SHP77 (cell line): ENCODE results near the gene NEU4.

ENCODE experiments used
- DNase-seq, 2 experiments: peaks; one replicate each; lab custom pipeline; 2025; lab: John Stamatoyannopoulos, UW

NEU4 gene

DNA sequence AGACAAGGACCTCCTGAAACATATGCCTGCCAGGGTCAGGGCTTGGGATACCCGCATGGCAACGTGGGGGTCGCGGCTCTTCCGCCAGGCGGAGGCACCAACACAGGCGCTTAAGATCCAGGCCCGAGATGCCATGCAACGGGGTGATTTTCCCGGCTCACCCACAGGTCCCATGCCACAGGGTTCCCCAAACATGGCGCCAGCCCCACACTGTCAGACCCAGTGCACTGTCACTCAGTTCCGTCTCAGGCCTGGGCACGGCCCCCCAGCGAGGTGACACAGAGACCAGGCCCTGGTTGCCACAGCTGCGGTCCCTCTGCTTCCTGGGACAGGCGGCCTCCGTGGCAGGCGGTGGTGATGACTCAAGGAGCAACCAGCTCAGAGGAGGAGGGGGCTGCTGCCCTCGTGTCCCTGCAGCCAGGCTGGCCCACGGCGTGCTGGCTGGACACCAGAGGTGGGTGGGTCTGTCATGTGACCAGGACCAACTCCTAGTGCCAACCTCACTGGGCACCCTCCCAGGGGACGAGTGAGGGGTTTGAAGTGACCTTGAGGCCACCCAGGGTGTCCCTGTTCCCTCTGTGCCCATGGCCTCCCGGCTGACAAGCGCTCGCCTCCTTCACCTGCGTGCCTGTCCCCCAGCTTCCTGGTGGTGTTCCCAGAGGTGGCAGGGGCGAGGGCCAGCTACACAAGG lies 44.8 kb downstream of the NEU4 start:
- no peak for DNase-seq

GRCh38 chr2:241854342-241855244 lies 45.6 kb downstream of the NEU4 start:
- DNase-seq = no peak

GRCh38 chr2:241855245-241855887 lies 46.4 kb downstream of the NEU4 start:
- no peak for DNase-seq

DNA sequence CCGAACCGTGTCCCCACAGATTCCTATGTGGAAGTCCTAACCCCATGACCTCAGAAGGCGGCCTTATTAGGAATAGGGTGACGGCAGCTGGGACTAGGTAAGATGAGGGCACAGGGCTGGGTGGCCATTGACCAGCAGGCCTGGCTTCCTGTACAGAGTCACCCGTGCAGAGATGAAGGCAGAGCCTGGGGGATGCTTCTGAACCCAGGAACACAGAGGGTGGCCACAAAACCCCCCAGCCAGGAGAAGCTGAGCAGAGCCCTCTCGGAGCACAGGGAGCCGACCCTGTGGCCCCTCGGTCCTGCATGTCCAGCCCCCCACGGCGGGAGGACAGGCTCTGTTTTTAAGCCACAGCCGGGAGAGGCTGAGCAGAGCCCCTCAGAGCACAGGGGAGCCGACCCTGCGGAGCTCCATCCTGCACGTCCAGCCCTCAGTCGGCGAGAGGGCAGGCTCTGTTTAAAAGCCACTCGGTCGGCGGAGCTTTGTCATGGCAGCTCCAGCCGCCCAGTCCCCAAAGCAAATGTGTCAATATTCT lies 47.0 kb downstream of the NEU4 start:
- DNase-seq = no peak

DNA sequence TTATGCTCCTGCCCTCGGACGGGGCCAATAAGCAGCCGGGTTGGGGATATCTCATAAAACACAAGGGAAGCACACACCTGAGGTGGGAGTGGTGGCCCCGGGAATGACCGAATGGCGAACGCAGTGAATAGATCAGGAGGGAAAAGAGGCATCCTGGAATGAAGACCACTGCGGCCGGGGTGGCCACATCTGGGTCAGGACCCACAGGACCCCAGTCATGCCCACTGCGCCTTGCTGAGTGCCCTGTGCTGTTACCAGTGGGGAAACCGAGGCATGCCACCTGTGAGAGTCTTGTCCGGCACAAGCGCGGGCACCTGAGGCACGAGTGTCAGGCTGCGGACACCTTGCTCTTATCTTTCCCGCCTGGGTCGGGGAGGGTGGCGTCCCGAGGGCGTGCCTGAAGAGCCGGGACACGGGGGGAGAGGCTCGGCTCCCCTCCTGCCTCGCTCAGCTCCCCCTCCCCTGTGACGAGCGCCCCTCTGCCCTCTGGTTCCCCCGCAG lies 48.1 kb downstream of the NEU4 start:
- DNase-seq = no peak

DNA sequence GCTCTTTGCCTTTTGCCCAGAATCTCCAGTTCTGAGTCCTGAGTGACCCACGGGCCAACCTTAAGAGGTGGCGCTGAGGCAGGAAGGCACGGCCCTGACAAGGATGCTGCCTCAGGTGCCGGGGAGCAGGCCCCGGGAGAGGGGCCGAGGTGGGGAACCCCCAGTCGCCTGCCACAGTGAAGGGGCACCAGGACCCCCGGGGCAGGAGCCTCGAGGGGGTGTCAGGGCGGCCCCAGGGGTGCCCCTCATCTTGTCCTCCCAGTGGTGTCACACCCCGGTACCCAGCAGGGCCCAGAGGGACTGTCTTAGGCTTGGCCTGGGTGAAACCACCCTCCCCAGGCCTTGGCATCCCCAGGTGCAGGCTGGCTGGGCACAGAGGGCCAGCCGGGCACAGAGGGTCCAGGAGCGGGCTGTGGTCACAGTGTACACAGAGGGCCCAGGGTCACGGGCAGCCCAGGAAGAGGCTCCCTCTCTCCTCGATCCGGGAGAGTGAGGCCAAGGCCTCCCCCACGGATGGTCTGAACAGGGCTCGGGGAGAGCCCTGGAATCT lies 48.7 kb downstream of the NEU4 start:
- no peak for DNase-seq

DNA sequence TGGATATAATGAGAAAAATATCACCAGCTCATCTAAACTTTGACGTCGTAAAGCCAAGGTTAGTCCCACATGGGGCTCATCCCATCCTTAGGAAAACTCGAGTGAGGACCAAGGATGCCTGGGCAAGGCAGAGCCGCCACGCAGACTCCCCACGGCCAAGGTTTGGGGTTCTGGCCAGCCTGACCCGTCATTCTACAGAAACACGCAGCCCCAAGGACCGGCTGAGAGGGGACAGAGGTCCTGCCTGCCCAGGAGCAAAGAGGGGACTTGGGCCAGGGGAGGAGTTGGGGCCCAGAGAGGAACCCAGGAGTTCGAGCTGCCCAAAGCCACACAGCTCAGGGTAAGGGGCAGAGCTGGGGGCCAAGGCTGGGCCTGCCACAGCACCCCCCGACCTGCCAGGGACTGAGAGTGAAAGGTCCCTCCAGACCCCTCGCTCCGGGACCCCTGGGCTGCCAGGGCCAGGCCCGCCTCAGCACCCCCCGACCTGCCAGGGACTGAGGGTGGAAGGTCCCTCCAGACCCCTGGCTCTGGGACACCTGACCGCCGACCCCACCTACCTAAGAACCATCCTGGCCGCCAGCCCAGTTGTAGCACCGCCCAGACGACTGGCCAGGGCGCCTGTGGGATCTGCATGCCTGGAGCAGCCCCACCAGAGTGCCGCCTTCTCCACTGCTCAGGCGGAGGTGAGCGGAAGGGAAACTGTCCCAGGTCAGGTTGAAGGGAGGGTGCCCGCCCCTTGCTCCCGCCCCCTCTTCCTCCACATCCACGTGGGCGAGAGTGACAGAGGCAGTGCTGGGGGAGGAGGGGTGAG lies 49.4 kb downstream of the NEU4 start, which contains the start of gene PDCD1:
Gene PDCD1 (minus strand): TSS at position 689 of the 811 bp plus-strand sequence. CDS start 56 bp downstream, at position 633.
- peak in 1 of 2 experiments; percentile 10 for DNase-seq

- no peak for DNase-seq
Measured at GRCh38 chr2:241859017-241859435, 50.0 kb downstream of the NEU4 start.

GRCh38 chr2:241859436-241860183 lies 50.6 kb downstream of the NEU4 start:
- no peak for DNase-seq

GRCh38 chr2:241860184-241861078 lies 51.4 kb downstream of the NEU4 start:
- DNase-seq = no peak

DNA sequence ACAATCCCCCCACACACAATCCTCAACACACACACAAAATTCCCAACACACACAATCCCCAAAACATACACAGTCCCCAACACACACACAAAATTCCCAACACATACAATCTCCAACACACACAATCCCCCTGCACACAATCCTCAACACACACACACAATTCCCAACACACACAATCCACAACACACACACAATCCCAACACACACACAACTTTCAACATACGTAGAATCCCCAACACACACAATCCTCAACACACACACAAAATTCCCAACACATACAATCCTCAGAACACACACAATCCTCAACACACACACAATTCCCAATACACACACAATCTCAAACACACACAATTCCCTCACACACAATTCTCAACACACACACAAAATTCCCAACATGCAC lies 52.3 kb downstream of the NEU4 start:
- DNase-seq = no peak

DNA sequence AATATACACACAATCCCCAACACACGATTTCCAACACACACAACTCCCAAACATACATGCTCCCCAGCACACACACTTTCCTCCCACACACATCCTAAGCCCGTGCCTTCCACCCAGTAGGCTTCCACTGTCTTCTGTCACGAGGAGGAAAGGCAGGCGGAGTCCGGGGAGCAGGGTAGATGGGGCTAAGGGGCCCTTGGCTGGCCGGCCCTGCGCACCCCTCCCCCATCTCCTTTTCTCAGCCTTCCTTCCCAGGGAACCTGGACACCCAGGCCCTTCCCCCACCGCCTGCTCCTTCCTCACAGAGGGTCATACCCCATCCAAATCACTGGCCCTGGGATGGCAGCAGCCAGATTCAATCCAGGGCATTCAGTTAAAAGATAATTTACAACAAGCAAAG lies 53.1 kb downstream of the NEU4 start:
- DNase-seq = no peak

DNA sequence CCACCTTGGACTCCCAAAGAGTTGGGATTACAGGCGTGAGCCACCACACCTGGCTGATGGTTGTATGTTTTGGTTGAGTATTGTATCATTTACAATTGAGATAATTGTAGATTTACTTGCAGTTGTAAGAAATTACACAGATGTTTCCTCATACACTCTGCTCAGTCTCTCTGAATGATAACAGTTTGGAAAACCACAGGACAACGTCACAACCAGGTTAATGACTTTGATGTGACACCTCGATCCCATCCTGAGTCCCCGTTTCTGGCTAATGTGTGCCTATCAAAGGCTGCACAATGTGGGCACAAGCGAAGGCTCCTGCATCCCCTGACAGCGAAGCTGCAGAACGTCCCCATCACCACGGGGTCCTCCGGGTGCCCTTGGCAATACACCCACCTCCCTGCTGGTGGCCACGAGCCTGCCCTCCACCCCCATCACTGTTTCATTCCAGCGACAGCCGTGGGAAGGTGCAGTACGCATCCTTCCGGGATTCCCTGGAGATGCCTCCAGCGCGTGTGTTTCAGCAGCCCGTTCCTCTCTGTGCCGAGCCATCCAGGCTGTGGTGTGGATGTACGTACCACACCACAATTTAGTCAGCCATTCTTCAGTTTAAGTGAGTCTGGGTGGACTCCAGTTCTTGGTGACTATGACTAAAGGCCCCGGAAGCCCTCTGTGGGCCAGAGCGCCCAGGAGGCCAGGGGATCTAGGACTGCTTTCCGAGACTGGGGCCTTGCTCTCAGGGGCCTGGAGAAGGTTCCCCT lies 54.0 kb downstream of the NEU4 start:
- DNase-seq = no peak

GRCh38 chr2:241863536-241863954 lies 54.6 kb downstream of the NEU4 start:
- no peak for DNase-seq

GRCh38 chr2:241864168-241864849 lies 55.3 kb downstream of the NEU4 start:
- DNase-seq = no peak

DNA sequence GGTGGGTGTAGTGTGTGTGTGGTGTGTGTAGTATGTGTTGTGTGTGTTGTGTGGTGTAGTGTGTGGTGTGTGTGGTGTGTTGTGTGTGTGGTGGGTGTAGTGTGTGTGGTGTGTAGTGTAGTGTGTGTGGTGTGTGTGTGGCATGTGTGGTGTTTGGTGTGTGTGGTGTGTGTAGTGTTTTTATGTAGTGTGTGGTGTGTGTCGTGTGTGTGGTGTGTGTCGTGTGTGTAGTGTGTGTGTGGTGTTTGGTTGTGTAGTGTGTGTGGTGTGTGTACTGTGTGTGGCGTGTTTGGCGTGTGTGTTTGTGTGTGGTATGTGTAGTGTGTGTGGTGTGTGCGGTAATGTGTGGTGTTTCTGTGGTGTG lies 55.8 kb downstream of the NEU4 start:
- DNase-seq = no peak

GRCh38 chr2:241865416-241865956 lies 56.5 kb downstream of the NEU4 start:
- DNase-seq = no peak
